GM12891 (cell line): ENCODE data around the gene DNAJC4.

Experiments used
- PAX5 ChIP-seq: IDR thresholded peaks from 2 replicates; pipeline ENCODE4 v1.6.1; 2011; ENCODE audit warnings: low read length, moderate library complexity, mild to moderate bottlenecking; ENCODE audit not compliant: insufficient read depth, severe bottlenecking
- POLR2A ChIP-seq: IDR thresholded peaks from 2 replicates; pipeline ENCODE4 v1.6.1; 2011; ENCODE audit warnings: low read depth, low read length, control low read depth
- POLR2AphosphoS5 ChIP-seq: IDR thresholded peaks from 2 replicates; pipeline ENCODE4 v1.6.1; 2011; ENCODE audit warnings: low read depth, low read length, control low read depth
- POU2F2 ChIP-seq: IDR thresholded peaks from 2 replicates; pipeline ENCODE4 v1.6.1; 2011; ENCODE audit warnings: low read depth, mild to moderate bottlenecking, control low read depth, low read length, moderate library complexity
- SPI1 ChIP-seq: IDR thresholded peaks from 2 replicates; pipeline ENCODE4 v1.6.1; 2011; ENCODE audit warnings: low read depth, low read length, control low read depth
- TAF1 ChIP-seq: IDR thresholded peaks from 2 replicates; pipeline ENCODE4 v1.6.1; 2011; ENCODE audit warnings: low read depth, low read length, control low read depth

- TF ChIP-seq POLR2AphosphoS5 (no peak), POLR2A (no peak), POU2F2 (no peak), PAX5 (no peak), TAF1 (no peak), SPI1 (no peak)
Observed at GRCh38 chr11:64220271-64220670, 10.1 kb upstream of the DNAJC4 start.
